GM18907 (cell line): ENCODE measurements around the gene LIF.

Experiments
- ATAC-seq: cut with Tn5 transposase; IDR thresholded peaks from one replicate; pipeline ENCODE4 v1.9.1; 2021; ENCODE audit warnings: mild to moderate bottlenecking, moderate library complexity; ENCODE audit not compliant: unreplicated experiment

Gene LIF

GRCh38 chr22:30265131-30265720, 18.7 kb upstream of the LIF start:
- ATAC-seq, result no peak

DNA sequence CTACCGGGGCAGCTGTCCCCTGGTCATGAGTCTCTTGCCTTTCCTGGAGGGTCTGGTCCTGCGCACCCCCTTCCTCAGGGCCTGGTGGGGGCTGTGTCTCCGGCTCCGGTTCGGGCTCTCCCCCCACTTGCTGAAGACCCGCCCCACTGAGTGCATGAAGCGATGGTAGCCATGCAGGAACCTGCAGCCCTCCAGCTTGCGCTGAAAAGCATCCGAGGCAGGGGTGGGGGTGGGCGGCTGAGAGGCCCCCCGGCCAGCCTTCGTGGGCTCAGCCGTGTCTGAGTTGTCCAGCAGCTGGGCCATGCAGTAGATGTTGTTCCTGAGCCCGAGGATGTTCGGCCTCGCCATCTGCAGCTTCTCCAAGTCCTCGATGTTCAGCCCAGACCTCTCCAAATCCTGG, 17.3 kb upstream of the LIF start:
- ATAC-seq, result no peak

- ATAC-seq, result no peak
These were observed 16.6 kb upstream of the LIF start for GRCh38 chr22:30262917-30263741.

GRCh38 chr22:30262112-30262511, 15.6 kb upstream of the LIF start:
- ATAC-seq, result no peak

DNA sequence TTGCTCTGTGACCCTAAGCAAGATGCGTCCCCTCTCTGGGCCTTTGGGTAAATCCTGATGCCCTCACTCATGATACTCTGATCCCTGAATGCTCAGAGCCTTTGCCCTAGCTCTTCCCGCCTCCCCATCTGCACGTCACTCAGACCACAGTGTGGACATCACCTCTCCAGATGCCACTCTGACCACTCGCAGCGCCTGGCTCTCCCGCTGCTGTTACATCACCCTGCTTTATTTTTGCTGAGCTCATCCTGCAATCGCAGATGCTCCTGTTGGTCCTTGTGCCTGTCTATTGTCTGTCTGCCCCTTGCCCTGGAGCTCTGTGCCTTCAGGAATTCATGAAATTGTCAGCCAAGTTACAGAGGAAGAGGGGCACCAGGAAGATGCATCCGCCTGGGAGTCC, 14.6 kb upstream of the LIF start:
- ATAC-seq, result no peak

DNA sequence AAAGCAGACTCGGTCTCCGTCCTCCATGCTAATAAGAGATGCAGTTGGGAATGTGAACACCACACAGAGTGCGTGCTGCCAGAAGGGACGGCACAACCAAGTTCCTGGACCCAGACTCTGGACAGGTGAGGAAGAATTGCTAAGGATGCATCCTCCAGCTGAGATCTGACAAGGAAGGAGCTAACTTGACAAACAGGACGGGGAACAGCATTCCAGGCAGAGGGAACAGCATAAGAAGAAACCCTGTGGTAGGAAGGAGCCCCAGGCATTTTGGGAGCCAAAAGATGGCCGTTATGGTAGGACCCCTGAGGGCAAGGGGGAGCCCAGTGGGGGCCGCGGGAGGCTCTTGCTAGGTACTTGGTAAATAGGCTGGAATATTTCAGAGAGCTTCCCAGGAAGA, 14.1 kb upstream of the LIF start:
- ATAC-seq, result no peak

GRCh38 chr22:30260276-30260675, 13.7 kb upstream of the LIF start:
- no peak for ATAC-seq

DNA sequence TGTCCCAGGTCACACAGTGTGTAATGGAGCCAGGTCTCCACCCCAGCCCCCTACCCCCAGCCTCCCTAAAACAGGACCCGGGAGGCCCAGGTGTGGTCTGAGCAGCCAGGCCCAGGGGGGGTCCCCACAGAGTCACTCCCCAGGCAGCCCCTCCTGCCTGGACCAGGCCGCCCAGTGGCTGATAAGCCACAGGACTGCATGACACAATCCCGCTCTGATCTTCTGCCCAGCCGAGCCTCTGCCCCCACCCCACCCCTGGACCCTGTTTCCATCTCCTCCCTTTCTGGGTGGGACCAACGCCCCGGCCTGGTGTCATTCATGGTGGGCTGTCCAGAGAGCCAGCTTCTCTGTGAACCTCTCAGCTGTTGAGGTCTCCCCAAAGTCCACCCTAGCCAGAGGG, 7.8 kb upstream of the LIF start:
- no peak for ATAC-seq

- no peak for ATAC-seq
These were observed 6.8 kb upstream of the LIF start for GRCh38 chr22:30253205-30253852.

DNA sequence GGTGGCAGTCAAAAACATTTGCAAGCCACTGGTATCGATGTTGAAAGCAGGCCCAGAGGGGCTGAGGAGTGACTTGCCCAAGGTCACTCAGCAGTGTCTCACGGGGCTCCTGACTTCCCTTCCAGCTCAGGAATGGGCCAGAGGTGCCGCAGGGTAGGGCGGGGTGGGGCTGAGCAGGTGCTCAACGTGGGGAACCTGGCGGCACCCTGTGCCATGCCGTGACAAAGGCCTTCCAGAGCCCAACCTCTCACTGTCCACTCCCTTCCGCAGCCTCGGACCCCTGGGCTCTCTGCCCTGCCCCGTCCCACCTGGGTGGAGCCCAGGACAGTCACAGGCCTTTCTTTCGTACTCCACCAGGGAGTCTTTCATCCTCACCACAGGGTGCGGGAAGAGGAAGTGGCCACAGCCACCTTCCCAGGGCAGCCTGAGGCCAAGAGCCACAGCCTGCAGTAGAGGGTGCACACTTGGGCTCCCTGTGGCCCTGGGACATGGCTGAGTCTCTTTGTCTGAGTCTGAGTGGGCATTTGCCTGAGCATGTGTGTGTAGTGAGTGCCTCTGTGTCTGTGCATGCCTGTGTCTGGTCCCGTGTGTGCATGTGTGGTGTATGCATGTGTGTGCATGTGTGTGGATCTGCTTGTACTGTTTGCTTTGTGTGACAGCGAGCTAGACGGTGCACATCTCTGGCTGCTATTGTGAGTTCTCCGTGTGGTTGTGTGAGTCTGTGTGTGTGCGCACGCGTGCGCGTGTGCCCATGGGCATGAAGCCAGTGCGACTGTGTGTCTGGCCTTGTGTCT, 6.0 kb upstream of the LIF start:
- ATAC-seq, result no peak

DNA sequence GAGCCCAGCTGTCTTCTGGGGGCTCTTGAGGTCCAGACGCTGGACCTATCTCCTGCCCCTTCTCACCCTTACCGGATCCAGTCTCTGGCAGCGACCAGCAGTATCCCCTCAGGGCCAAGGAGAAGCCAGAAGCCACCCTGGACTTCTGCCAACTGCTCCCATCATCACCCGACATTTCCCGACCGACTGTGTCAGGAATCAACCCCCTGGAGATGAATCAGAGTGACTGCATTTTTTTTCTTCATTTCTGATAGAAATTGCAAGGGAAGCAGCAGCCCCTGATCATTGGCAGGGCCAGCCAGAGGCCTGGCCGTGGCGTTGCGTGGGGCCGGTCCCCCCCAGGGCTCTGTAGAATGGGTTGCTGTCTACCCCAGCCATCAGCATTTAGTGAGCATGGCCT, 5.2 kb upstream of the LIF start:
- no peak for ATAC-seq

DNA sequence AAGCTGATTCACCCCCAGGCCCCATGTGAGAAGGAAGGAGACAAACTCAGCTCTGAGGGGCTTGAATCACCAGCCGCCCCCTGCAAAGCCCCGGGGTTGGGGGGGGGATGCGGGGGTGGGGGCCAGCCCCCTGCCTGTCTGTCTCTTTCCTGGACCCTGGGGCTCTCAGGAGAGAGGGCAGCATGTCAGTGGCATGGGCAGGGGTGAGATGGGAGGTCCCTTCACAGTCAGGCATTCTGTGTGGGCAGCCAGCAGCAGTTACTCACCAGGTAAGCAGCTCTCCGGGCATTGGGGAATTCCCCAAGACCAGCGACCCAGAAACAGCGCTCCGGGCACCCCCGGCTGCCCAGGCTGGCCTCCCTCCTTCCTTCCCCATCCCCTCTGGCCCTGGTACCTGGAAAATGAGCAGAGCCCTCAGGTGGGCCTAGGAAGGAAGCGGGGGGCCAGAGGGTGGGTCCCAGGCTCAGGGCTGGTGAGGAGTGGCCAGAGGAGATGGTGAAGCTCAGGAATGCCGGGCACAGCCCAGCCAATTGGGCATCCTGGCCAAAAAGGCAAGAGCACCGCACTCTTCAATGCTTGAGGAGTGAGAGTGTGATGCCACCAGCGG, 4.2 kb upstream of the LIF start:
- no peak for ATAC-seq

GRCh38 chr22:30250039-30250565, 3.5 kb upstream of the LIF start:
- no peak for ATAC-seq

- no peak for ATAC-seq
These were observed 2.8 kb upstream of the LIF start for GRCh38 chr22:30249049-30250038.

DNA sequence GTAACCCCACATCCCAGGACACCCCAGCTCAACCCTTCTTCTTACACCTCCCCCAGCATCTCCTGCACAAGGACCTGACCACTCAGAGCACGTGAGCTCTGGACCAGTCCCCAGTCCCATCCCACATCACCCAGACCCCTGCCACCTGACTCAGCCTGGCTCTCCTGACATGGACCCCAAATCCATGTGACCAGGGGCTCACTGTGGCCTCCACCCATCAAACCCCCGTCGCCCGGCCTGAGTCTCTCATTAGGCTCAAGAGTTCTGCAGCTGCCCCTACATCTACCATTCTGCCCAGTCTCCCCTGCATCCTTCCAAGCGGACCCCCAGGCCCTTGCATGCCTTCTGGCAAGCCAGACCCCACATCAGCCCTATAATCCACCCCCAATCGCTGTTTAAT, 1.9 kb upstream of the LIF start:
- no peak for ATAC-seq

- ATAC-seq, result no peak
These were observed 1.4 kb upstream of the LIF start for GRCh38 chr22:30247974-30248373.

- ATAC-seq, result no peak
These were observed 1.0 kb upstream of the LIF start for GRCh38 chr22:30247561-30247960.

GRCh38 chr22:30246814-30247376, 336 bp upstream of the LIF start:
- ATAC-seq, result no peak
